HCT116 (cell line): ENCODE results near the gene RRM1.
"Not testable (repeated sequence)": the region's sequence is repeated elsewhere in the genome, so short reads cannot be mapped to it uniquely, and the experiment has no call there.

ENCODE experiments used
- EZH2phosphoT487 ChIP-seq: fragments of 200-600 bp; IDR thresholded peaks from 2 replicates; pipeline ENCODE4 v1.6.1; 2018; ENCODE audit warnings: antibody characterized with exemption, borderline replicate concordance
- JUND ChIP-seq: IDR thresholded peaks from 2 replicates; pipeline ENCODE4 v1.6.1; 2012
- POLR2A ChIP-seq: IDR thresholded peaks from 2 replicates; pipeline ENCODE4 v1.7.0; 2011; ENCODE audit warnings: borderline replicate concordance; ENCODE audit not compliant: insufficient read depth, insufficient read length; ENCODE audit errors: extremely low read depth
- POLR2AphosphoS5 ChIP-seq: IDR thresholded peaks from 2 replicates; pipeline ENCODE4 v1.6.1; 2011; ENCODE audit warnings: mild to moderate bottlenecking, low read depth, low read length, moderate library complexity
- TF ChIP-seq, protein P1 (sequence below), 3 experiments: fragments of 200-600 bp in 1 of 3; sonication (generic) in 1 of 3; IDR thresholded peaks in 2 of 3; conservative IDR thresholded peaks in 1 of 3; 2 replicates each; pipeline ENCODE4 v1.5.1; 2012 to 2017; ENCODE audit warnings: low read depth in 2 of 3, low read length in 2 of 3, antibody characterized with exemption in 1 of 3, borderline replicate concordance in 1 of 3, control low read depth in 1 of 3, mild to moderate bottlenecking in 1 of 3, mixed read lengths in 1 of 3, mixed run types in 1 of 3, moderate library complexity in 1 of 3; ENCODE audit not compliant: insufficient read depth in 1 of 3
- TF ChIP-seq, protein P2 (sequence below): IDR thresholded peaks from 2 replicates; pipeline ENCODE4 v1.6.1; 2012; ENCODE audit warnings: low read depth

DNA sequence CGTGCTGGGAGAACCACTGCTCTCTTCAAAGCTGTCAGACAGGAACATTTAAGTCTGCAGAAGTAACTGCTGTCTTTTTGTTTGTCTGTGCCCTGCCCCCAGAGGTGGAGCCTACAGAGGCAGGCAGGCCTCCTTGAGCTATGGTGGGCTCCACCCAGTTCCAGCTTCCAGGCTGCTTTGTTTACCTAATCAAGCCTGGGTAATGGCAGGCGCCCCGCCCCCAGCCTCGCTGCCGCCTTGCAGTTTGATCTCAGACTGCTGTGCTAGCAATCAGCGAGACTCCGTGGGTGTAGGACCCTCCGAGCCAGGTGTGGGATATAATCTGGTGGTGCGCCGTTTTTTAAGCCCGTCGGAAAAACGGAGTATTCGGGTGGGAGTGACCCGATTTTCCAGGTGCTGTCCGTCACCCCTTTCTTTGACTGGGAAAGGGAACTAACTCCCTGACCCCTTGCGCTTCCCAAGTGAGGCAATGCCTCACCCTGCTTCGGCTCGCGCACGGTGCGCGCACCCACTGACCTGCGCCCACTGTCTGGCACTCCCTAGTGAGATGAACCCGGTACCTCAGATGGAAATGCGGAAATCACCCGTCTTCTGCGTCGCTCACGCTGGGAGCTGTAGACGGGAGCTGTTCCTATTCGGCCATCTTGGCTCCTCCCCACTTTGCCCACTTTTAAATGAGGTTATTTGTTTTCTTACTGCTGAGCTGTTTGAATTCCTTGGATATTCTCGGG lies 81.2 kb downstream of the RRM1 start:
- not testable (repeated sequence) for TF ChIP-seq POLR2AphosphoS5, EZH2phosphoT487, POLR2A, JUND
- TF ChIP-seq, protein P1, sequence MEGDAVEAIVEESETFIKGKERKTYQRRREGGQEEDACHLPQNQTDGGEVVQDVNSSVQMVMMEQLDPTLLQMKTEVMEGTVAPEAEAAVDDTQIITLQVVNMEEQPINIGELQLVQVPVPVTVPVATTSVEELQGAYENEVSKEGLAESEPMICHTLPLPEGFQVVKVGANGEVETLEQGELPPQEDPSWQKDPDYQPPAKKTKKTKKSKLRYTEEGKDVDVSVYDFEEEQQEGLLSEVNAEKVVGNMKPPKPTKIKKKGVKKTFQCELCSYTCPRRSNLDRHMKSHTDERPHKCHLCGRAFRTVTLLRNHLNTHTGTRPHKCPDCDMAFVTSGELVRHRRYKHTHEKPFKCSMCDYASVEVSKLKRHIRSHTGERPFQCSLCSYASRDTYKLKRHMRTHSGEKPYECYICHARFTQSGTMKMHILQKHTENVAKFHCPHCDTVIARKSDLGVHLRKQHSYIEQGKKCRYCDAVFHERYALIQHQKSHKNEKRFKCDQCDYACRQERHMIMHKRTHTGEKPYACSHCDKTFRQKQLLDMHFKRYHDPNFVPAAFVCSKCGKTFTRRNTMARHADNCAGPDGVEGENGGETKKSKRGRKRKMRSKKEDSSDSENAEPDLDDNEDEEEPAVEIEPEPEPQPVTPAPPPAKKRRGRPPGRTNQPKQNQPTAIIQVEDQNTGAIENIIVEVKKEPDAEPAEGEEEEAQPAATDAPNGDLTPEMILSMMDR (IDR thresholded peaks at IDR 0.05 in 2 of 3, conservative IDR thresholded peaks at IDR 0.05 in 1 of 3; ENCODE audit: borderline replicate concordance in 1 of 3, insufficient read depth in 1 of 3, low read depth in 2 of 3, low read length in 2 of 3), result not testable (repeated sequence)
- TF ChIP-seq, protein P2, sequence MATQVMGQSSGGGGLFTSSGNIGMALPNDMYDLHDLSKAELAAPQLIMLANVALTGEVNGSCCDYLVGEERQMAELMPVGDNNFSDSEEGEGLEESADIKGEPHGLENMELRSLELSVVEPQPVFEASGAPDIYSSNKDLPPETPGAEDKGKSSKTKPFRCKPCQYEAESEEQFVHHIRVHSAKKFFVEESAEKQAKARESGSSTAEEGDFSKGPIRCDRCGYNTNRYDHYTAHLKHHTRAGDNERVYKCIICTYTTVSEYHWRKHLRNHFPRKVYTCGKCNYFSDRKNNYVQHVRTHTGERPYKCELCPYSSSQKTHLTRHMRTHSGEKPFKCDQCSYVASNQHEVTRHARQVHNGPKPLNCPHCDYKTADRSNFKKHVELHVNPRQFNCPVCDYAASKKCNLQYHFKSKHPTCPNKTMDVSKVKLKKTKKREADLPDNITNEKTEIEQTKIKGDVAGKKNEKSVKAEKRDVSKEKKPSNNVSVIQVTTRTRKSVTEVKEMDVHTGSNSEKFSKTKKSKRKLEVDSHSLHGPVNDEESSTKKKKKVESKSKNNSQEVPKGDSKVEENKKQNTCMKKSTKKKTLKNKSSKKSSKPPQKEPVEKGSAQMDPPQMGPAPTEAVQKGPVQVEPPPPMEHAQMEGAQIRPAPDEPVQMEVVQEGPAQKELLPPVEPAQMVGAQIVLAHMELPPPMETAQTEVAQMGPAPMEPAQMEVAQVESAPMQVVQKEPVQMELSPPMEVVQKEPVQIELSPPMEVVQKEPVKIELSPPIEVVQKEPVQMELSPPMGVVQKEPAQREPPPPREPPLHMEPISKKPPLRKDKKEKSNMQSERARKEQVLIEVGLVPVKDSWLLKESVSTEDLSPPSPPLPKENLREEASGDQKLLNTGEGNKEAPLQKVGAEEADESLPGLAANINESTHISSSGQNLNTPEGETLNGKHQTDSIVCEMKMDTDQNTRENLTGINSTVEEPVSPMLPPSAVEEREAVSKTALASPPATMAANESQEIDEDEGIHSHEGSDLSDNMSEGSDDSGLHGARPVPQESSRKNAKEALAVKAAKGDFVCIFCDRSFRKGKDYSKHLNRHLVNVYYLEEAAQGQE, result not testable (repeated sequence)
